GM12892 (cell line): Measurements from ENCODE around the gene AFMID.
"Not testable (repeated sequence)": the region's sequence is repeated elsewhere in the genome, so short reads cannot be mapped to it uniquely, and the experiment has no call there.

ENCODE experiments used
- DNase-seq: peaks from one replicate; pipeline ENCODE4 v3.0.0; 2011; ENCODE audit not compliant: insufficient read length
- FAIRE-seq: peaks from 2 replicates; lab custom pipeline; 2011; peaks lifted over from hg19 to GRCh38; lab: Jason Lieb, UNC
- POLR2A ChIP-seq: IDR thresholded peaks from 2 replicates; pipeline ENCODE4 v1.6.1; 2011; ENCODE audit warnings: low read depth, low read length, control low read depth
- POLR2AphosphoS5 ChIP-seq: IDR thresholded peaks from 2 replicates; pipeline ENCODE4 v1.6.1; 2011; ENCODE audit warnings: low read depth, low read length, control low read depth
- TAF1 ChIP-seq: IDR thresholded peaks from 2 replicates; pipeline ENCODE4 v1.6.1; 2011; ENCODE audit warnings: low read depth, mild to moderate bottlenecking, control low read depth, low read length, borderline replicate concordance

The AFMID gene

DNA sequence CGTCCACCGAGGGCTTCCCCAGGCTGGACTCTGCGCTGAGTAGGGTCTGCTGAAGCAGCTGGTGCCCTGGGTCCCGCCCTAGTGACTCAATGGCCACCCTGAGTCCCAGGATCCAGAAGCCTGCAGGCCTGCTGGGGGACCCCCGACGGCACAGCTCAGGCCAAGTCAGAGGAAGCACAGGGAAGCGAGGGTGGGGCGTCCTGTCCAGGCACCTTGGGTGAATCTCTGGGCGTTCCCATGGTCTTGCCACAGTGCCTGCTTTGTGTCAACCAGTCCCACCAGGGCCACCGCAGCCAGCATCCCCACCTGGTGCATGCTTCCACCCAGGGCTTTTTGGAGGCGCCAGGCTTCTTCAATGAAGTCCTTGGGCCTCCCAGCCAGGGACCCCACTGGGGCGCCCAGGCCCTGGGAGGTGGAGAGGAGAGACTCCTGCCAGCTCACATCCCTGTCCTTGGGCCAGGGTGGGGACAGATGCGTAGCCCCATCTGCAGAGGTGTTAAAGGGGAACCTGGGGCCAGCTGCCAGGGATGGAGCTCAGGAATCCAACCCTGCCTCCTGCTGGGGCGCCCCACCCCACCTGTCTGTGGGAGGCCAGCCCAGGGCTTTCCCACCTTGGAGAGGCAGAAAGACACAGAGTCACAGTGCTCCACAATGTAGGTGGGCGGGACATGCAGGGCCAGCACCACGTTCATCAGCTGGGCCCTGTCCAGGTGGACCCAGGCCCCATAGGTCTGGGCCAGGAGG, 62.1 kb downstream of the AFMID start:
- TF ChIP-seq TAF1 (no peak), POLR2AphosphoS5 (no peak), POLR2A (no peak)
- DNase-seq (no peak), FAIRE-seq (no peak)

DNA sequence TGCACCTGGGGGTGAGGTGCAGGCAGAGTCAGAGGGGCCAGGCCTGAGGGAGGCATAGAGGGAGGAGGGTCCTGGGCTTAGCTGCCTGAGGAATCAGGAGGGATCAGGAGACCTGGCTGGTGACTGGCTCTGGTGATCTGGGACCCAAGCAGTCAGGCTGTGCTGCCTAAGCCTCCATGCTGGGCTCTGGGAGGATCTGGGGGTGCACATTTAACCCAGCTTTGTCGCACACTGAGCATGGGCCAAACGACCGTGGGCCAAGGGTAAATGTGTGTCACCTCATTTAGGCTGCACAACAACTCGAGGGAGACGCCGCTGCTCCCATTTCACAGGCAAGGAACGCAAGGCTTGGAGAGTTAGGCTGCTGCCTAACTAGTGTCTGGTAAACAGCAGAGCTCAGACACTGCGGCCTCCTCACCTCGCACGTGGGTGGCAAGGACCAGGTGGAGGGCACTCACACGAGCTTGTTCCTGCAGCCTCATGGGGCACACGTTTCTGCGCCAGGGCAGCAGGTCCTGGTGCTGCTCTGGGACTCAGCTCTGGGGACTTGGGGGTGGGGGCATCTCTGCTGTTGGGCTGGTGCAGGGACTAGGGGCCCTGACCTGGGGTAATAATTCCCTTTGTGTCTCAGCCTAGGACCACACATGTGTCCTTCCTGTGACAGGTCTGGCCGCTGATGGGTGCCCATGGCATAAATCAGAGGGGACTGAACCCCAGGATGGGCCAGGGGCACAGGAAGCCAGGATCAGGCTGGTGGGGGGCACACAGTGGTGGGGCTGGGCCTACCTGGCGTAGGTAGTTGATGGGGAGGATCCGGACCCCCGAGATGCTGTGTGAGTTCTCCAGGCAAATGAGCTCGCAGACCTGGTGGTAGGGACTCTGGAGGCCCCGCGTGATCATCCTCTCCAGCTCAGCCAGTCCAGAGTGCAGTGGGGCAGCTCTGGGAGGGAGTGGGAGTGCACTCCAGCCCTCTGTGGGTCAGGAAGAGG, 63.0 kb downstream of the AFMID start:
- FAIRE-seq (no peak), DNase-seq (no peak)

GRCh38 chr17:78250891-78251772, 64.0 kb downstream of the AFMID start:
- TF ChIP-seq POLR2AphosphoS5 (no peak), POLR2A (no peak), TAF1 (no peak)
- FAIRE-seq (peak; percentile 78), DNase-seq (peak; percentile 97)

More for the DNA sequence above, 63.0 kb downstream of the AFMID start:
- TF ChIP-seq POLR2A (no peak), POLR2AphosphoS5 (no peak), TAF1 (no peak)

DNA sequence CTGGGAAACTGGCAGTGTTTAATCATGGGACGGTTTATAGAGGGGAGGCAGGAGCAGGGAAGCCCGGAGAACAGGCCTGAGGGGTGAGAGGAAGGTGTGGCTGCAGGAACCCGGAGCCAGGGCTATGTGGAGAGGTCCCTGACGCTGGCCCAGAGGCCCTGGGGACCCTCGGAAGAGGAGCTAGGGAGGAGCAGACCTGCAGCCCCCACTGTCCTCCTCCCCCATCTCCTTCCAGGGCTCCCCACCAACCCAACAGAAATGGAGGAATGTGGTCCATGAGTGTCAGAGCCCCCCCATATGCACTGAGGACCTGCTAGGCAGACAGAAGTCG, 64.6 kb downstream of the AFMID start:
- DNase-seq (no peak), FAIRE-seq (no peak)
- no peak for TF ChIP-seq TAF1
- no peak for TF ChIP-seq POLR2A
- TF ChIP-seq POLR2AphosphoS5 = no peak

GRCh38 chr17:78252111-78252634, 65.0 kb downstream of the AFMID start:
- FAIRE-seq (no peak), DNase-seq (no peak)
- TF ChIP-seq POLR2A (no peak), TAF1 (no peak), POLR2AphosphoS5 (no peak)

- FAIRE-seq (no peak), DNase-seq (no peak)
- TF ChIP-seq TAF1 (no peak), POLR2AphosphoS5 (no peak), POLR2A (no peak)
Observed at GRCh38 chr17:78252701-78253635, 65.8 kb downstream of the AFMID start.

DNA sequence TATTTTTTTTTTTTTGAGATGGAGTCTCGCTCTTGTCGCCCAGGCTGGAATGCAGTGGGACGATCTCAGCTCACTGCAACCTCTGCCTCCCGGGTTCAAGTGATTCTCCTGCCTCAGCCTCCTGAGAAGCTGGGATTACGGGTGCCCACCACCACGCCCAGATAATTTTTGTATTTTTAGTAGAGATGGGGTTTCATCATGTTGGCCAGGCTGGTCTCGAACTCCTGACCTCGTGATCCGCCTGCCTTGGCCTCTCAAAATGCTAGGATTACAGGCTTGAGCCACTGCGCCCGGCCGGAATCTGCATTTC, 66.4 kb downstream of the AFMID start:
- FAIRE-seq, DNase-seq: not testable (repeated sequence)

- FAIRE-seq = peak; percentile 97
- TF ChIP-seq TAF1 (no peak), POLR2A (no peak), POLR2AphosphoS5 (no peak)
- peak; percentile 83 for DNase-seq
Observed at GRCh38 chr17:78253946-78254672, 66.9 kb downstream of the AFMID start.

DNA sequence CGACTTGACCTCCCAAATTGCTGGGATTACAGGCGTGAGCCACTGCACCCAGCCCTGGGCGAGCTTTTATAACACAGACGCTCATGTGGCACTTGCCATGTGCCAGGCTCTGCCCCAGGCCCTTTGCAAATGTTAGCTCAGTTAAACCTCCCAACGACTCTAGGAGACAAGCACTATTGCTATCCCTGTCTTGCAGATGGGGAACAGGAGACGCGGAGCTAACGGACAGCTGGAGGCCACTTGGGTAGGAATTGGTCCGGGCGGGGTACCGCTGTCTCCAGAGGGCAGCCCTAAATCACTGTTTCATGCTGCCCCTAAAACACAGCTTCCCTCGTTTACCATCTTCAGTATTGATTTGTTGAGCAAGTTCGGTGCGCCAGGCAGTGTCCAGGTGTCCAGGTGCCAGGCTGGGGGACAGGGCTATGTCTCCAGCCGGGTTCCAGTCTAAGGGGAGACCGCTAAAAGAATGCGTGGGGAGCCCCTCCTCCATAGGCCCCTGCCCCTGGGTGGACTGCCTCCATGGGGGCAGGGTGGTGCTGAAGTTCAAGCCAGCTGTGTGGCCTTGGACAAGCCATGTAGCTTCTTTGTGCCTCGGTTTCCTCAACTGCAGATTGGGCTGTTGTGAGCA, 68.0 kb downstream of the AFMID start:
- no peak for FAIRE-seq
- TF ChIP-seq POLR2AphosphoS5 (no peak), POLR2A (no peak), TAF1 (no peak)
- no peak for DNase-seq
